Ovary (tissue), 3 donors: ENCODE measurements around the gene CSNK1A1.

Source experiments
- CTCF ChIP-seq, 3 donors: fragments of 450-650 bp in 2 of 3; fragments of 200-600 bp in 1 of 3; IDR thresholded peaks; one replicate each; pipeline versions ENCODE4 v1.5.1 to v1.8.0; 2016 to 2022; ENCODE audit warnings: antibody characterized with exemption in 3 of 3, mild to moderate bottlenecking in 1 of 3
- EP300 ChIP-seq: sonication (generic); formaldehyde crosslinking; IDR thresholded peaks from one replicate; pipeline ENCODE4 v1.6.1; 2017; ENCODE audit warnings: antibody characterized with exemption
- donor health status: DM: no; HTN: no; CAD: no.

- no peak for TF ChIP-seq CTCF (IDR thresholded peaks at IDR 0.05)
- no peak for TF ChIP-seq EP300
These were observed 24.2 kb downstream of the CSNK1A1 start for GRCh38 chr5:149526845-149527590.
